Thyroid gland (tissue), 4 donors: Measurements from ENCODE around the gene TENT5C. TPM values are rescaled to one million over a fixed set of nuclear protein-coding genes. Genes with fewer than 3 reads are reported as not detected.

Experiments used
- DNase-seq, 2 donors: peaks; one replicate each; pipeline ENCODE4 v3.0.0-alpha.2; 2019
- H3K27ac ChIP-seq, 3 donors: fragments of 200-600 bp; sonication (generic); 1 replicate in 2 of 3; 2 replicates in 1 of 3; pipeline ENCODE4 v1.5.1; 2016 to 2019; ENCODE audit warnings: mild to moderate bottlenecking in 1 of 3, moderate library complexity in 1 of 3
- H3K27me3 ChIP-seq: fragments of 200-600 bp; sonication (generic); one replicate; pipeline ENCODE4 v1.5.1; 2019
- H3K36me3 ChIP-seq, 2 donors: fragments of 200-600 bp; sonication (generic); one replicate each; pipeline ENCODE4 v1.5.1; 2016 to 2019
- H3K4me1 ChIP-seq, 2 donors: fragments of 200-600 bp; sonication (generic); one replicate each; pipeline ENCODE4 v1.5.1; 2017 to 2019
- H3K4me3 ChIP-seq, 3 donors: fragments of 200-600 bp; sonication (generic); replicated peaks in 1 of 3; 1 replicate in 2 of 3; 2 replicates in 1 of 3; pipeline ENCODE4 v1.5.1; 2016; ENCODE audit warnings: mild to moderate bottlenecking in 1 of 3
- H3K9me3 ChIP-seq: fragments of 200-600 bp; sonication (generic); one replicate; pipeline ENCODE4 v1.5.1; 2017
- POLR2A ChIP-seq, 2 donors: fragments of 450-650 bp; IDR thresholded peaks; one replicate each; pipeline ENCODE4 v1.6.1; 2017; ENCODE audit warnings: antibody characterized with exemption in 2 of 2, mild to moderate bottlenecking in 2 of 2, moderate library complexity in 1 of 2
- WGBS, 2 donors: methylation state at CpG; one replicate each; pipeline ENCODE4 v1.1.5; 2017; 5-methylcytosine and 5-hydroxymethylcytosine counted together
- intact Hi-C: fragments of 100-400 bp; cut with DNase I; formaldehyde crosslinking; loops from one replicate; pipeline ENCODE4 v1.15.1; 2023
- total RNA-seq, 4 donors: library from RNA; depleted of rRNA; stranded (reverse); fragments of >200 nt; gene quantifications; one replicate each; pipeline ENCODE4 v1.2.3, GENCODE V29; 2016
- TF ChIP-seq, protein P1 (sequence below), 6 experiments: fragments of 200-600 bp in 3 of 6; fragments of 450-650 bp in 3 of 6; sonication (generic) in 3 of 6; IDR thresholded peaks; one replicate each; pipeline ENCODE4 v1.5.1; 2016 to 2019; ENCODE audit warnings: antibody characterized with exemption in 6 of 6, mild to moderate bottlenecking in 2 of 6, inconsistent platforms in 1 of 6, moderate library complexity in 1 of 6

TENT5C gene
- total RNA-seq, 4 donors from 2014 or later: 14.8 to 30.4 (median 22.2) TPM

DNA sequence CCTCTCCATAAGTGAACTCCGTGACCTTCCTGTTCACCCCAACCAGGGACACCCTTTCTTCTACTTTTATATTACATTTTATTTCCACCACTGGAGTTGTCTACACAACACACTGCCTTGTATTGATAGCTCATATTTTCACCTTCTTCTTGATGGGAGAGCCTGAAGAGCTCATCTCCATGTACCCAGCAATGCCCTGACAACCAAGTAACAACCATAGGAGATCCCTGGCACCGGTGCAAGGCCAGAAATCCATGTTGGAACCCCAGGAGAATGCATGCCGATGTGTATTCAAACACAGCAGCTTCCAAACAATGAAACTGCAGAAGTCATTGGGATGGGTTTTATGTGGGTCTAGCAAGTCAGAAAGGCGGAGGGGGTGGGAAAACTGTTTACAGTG is 15.5 kb downstream of the TENT5C start:
- H3K27ac ChIP-seq: no peak overlapping the region
- intact Hi-C loops: no loop called here
- no peaks in the 10 kb centered on the region for H3K9me3 ChIP-seq
- 89 to 96% methylated on average over 4 of the region's 4 CpGs for WGBS, 2 donors
- peaks cover 7% of the 10 kb centered on the region in 2 donors for H3K36me3 ChIP-seq
- no peaks in the 10 kb centered on the region for H3K27me3 ChIP-seq
- peaks cover 34 to 43% of the 10 kb centered on the region in 2 donors for H3K4me1 ChIP-seq
- DNase-seq: no peak
- TF ChIP-seq, protein P1, sequence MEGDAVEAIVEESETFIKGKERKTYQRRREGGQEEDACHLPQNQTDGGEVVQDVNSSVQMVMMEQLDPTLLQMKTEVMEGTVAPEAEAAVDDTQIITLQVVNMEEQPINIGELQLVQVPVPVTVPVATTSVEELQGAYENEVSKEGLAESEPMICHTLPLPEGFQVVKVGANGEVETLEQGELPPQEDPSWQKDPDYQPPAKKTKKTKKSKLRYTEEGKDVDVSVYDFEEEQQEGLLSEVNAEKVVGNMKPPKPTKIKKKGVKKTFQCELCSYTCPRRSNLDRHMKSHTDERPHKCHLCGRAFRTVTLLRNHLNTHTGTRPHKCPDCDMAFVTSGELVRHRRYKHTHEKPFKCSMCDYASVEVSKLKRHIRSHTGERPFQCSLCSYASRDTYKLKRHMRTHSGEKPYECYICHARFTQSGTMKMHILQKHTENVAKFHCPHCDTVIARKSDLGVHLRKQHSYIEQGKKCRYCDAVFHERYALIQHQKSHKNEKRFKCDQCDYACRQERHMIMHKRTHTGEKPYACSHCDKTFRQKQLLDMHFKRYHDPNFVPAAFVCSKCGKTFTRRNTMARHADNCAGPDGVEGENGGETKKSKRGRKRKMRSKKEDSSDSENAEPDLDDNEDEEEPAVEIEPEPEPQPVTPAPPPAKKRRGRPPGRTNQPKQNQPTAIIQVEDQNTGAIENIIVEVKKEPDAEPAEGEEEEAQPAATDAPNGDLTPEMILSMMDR (IDR thresholded peaks at IDR 0.05): no peak
- no peak for TF ChIP-seq POLR2A (IDR thresholded peaks at IDR 0.05)
- H3K4me3 ChIP-seq: no peak overlapping the region

DNA sequence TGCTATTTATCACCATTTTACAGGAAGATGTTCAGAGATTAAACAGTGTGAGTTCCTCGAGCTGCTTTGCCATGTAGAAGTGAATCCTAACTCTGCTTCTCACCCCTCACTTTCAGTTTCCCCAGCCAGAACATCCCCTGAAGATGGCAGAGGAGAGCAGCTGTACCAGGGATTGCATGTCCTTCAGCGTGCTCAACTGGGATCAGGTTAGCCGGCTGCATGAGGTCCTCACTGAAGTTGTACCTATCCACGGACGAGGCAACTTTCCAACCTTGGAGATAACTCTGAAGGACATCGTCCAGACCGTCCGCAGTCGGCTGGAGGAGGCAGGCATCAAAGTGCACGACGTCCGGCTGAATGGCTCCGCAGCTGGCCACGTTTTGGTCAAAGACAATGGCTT is 16.9 kb downstream of the TENT5C start:
- 84 to 89% methylated on average over 14 of the region's 14 CpGs for WGBS, 2 donors
- no peak for DNase-seq
- intact Hi-C loops: no loop called here
- H3K4me3 ChIP-seq: no peak overlapping the region
- H3K36me3 ChIP-seq: peaks cover 7% of the 10 kb centered on the region in 2 donors
- no peaks in the 10 kb centered on the region for H3K9me3 ChIP-seq
- no peaks in the 10 kb centered on the region for H3K27me3 ChIP-seq
- TF ChIP-seq POLR2A (IDR thresholded peaks at IDR 0.05): no peak
- TF ChIP-seq, protein P1 (IDR thresholded peaks at IDR 0.05): no peak
- H3K4me1 ChIP-seq: peaks cover 31 to 42% of the 10 kb centered on the region in 2 donors
- no peak overlapping the region for H3K27ac ChIP-seq

DNA sequence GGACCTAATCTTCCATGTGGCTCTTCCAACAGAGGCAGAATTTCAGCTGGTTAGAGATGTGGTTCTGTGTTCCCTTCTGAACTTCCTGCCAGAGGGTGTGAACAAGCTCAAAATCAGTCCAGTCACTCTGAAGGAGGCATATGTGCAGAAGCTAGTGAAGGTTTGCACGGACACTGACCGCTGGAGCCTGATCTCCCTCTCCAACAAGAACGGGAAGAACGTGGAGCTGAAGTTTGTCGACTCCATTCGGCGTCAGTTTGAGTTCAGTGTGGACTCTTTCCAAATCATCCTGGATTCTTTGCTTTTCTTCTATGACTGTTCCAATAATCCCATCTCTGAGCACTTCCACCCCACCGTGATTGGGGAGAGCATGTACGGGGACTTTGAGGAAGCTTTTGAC is 17.3 kb downstream of the TENT5C start:
- TF ChIP-seq, protein P1 (IDR thresholded peaks at IDR 0.05): no peak
- no peak for TF ChIP-seq POLR2A (IDR thresholded peaks at IDR 0.05)
- intact Hi-C loops: no loop called here
- DNase-seq: no peak
- Histone ChIP-seq H3K27ac (no peak overlapping the region), H3K4me3 (no peak overlapping the region), H3K9me3 (no peaks in the 10 kb centered on the region), H3K27me3 (no peaks in the 10 kb centered on the region), H3K36me3 (peaks cover 7% of the 10 kb centered on the region in 2 donors), H3K4me1 (peaks cover 31 to 41% of the 10 kb centered on the region in 2 donors)
- WGBS, 2 donors: 90 to 95% methylated on average over 9 of the region's 9 CpGs

DNA sequence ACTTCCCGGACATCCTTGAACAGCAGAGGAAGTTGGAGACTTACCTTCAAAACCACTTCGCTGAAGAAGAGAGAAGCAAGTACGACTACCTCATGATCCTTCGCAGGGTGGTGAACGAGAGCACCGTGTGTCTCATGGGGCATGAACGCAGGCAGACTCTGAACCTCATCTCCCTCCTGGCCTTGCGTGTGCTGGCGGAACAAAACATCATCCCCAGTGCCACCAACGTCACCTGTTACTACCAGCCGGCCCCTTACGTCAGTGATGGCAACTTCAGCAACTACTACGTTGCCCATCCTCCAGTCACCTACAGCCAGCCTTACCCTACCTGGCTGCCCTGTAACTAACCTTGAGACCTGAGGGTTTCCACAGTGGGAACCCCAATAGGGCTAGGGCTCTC is 17.9 kb downstream of the TENT5C start:
- Histone ChIP-seq H3K4me3 (no peak overlapping the region), H3K27ac (no peak overlapping the region), H3K4me1 (peaks cover 31 to 44% of the 10 kb centered on the region in 2 donors), H3K27me3 (no peaks in the 10 kb centered on the region), H3K9me3 (no peaks in the 10 kb centered on the region), H3K36me3 (peaks cover 7% of the 10 kb centered on the region in 2 donors)
- TF ChIP-seq, protein P1 (IDR thresholded peaks at IDR 0.05): no peak
- no peak for TF ChIP-seq POLR2A (IDR thresholded peaks at IDR 0.05)
- WGBS, 2 donors: 97% methylated on average over 12 to 13 of the region's 13 CpGs
- intact Hi-C loops: no loop called here
- DNase-seq: no peak

DNA sequence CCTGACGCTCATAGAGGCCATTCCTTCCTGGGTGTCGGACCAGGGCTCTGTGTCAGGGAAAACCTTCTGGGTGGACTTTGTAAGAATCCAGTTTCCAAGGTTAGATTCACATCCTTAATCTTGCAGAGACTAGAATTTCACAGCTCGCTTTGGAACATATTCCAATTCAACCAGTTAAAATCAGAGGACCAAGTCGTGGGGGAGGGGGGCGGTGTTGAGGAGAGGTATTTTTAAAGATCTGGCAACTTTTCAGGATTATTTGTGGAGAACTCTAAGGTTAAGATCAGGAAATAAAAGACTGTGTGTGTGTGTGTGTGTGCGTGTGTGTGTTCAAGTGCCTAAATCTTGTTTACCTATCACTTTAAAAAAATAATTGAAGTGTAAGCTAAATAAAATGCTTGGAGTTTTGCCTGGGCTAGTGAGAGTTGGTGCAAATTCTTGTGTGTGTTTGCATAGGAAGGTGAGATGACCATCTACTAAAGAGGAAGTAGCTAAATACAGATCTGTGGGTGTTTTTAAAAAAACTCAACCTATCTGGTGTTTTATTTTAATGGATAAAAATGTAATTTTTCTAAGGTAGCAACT is 21.8 kb downstream of the TENT5C start:
- intact Hi-C loops: no loop called here
- 54 to 60% methylated on average over 6 of the region's 6 CpGs for WGBS, 2 donors
- peak; percentile 81 to 83 for DNase-seq
- Histone ChIP-seq H3K27ac (peak overlapping the region; percentile 7 to 37 (median 25)), H3K4me1 (peaks cover 51 to 67% of the 10 kb centered on the region in 2 donors), H3K36me3 (peaks cover 7% of the 10 kb centered on the region in 2 donors), H3K4me3 (no peak overlapping the region), H3K9me3 (no peaks in the 10 kb centered on the region), H3K27me3 (no peaks in the 10 kb centered on the region)
- TF ChIP-seq, protein P1 (IDR thresholded peaks at IDR 0.05): peak in 1 of 6 experiments; percentile 6
- TF ChIP-seq POLR2A (IDR thresholded peaks at IDR 0.05): no peak
